Spleen (tissue), 11 donors: Measurements from ENCODE around the gene F8. TPM values are rescaled to one million over a fixed set of nuclear protein-coding genes. Genes with fewer than 3 reads are reported as not detected.

Experiments
- DNase-seq: peaks from one replicate; pipeline ENCODE4 v3.0.0-alpha.2; 2020
- H3K27ac ChIP-seq, 8 donors: fragments of 200-600 bp; sonication (generic) in 7 of 8; 1 replicate in 4 of 8; 2 replicates in 4 of 8; pipeline versions ENCODE4 v1.5.0 to v1.8.0; 2016 to 2021; ENCODE audit warnings: inconsistent platforms in 4 of 8, mild to moderate bottlenecking in 4 of 8, moderate library complexity in 1 of 8
- H3K27me3 ChIP-seq, 7 donors: fragments of 200-600 bp; sonication (generic) in 6 of 7; replicated peaks in 1 of 7; 1 replicate in 4 of 7; 2 replicates in 3 of 7; pipeline versions ENCODE4 v1.5.0 to v1.8.0; 2016 to 2021; ENCODE audit warnings: inconsistent platforms in 3 of 7, mild to moderate bottlenecking in 1 of 7
- H3K36me3 ChIP-seq, 6 donors: fragments of 200-600 bp; sonication (generic) in 5 of 6; 1 replicate in 4 of 6; 2 replicates in 2 of 6; pipeline versions ENCODE4 v1.5.0 to v1.8.0; 2016 to 2021; ENCODE audit warnings: inconsistent platforms in 2 of 6
- H3K4me1 ChIP-seq, 6 donors: fragments of 200-600 bp; sonication (generic) in 5 of 6; 1 replicate in 3 of 6; 2 replicates in 3 of 6; pipeline versions ENCODE4 v1.5.0 to v1.8.0; 2016 to 2021; ENCODE audit warnings: inconsistent platforms in 3 of 6
- H3K4me3 ChIP-seq, 8 donors: fragments of 200-600 bp; sonication (generic) in 7 of 8; 1 replicate in 4 of 8; 2 replicates in 4 of 8; pipeline versions ENCODE4 v1.5.0 to v1.8.0; 2016 to 2021; ENCODE audit warnings: inconsistent platforms in 4 of 8, mild to moderate bottlenecking in 4 of 8, moderate library complexity in 2 of 8
- H3K9me3 ChIP-seq, 8 donors: fragments of 200-600 bp; sonication (generic) in 7 of 8; 1 replicate in 4 of 8; 2 replicates in 4 of 8; pipeline versions ENCODE4 v1.5.0 to v1.8.0; 2016 to 2021; ENCODE audit warnings: inconsistent platforms in 4 of 8
- POLR2A ChIP-seq, 3 donors: fragments of 450-650 bp; IDR thresholded peaks; one replicate each; pipeline ENCODE4 v1.5.1; 2017; ENCODE audit warnings: antibody characterized with exemption in 3 of 3, mild to moderate bottlenecking in 1 of 3
- POLR2AphosphoS5 ChIP-seq, 3 donors: sonication (generic); formaldehyde crosslinking; IDR thresholded peaks; one replicate each; pipeline ENCODE4 v1.5.1; 2017; ENCODE audit warnings: antibody characterized with exemption in 3 of 3
- WGBS, 5 donors: extraction: QIAGEN DNeasy Blood & Tissue Kit in 3 of 5; methylation state at CpG; one replicate each; pipeline versions ENCODE4 v1.1.5 to v1.1.7; 2013 to 2018; 5-methylcytosine and 5-hydroxymethylcytosine counted together
- intact Hi-C: fragments of 100-400 bp; cut with DNase I; formaldehyde crosslinking; loops from one replicate; pipeline ENCODE4 v1.15.0; 2023; ENCODE audit warnings: low total_unique reads
- polyA plus RNA-seq, 3 donors: library from polyadenylated mRNA; stranded (reverse); fragments of 200-250 nt; gene quantifications; one replicate each; pipeline ENCODE4 v1.2.1, GENCODE V29; 2013
- total RNA-seq, 7 donors: library from RNA; depleted of rRNA in 3 of 7; stranded (reverse); fragments of >200 nt in 3 of 7; fragmentation: NEBNext Ultra II Directional in 4 of 7; extraction: Animal tissue kit (Norgen Biotek cat#: 25700) in 4 of 7; gene quantifications; one replicate each; pipeline versions ENCODE4 v1.1.0 to v1.2.1, GENCODE V29; 2016 to 2021
- TF ChIP-seq, protein P1 (sequence below), 11 experiments: fragments of 200-600 bp in 7 of 11; fragments of 450-650 bp in 4 of 11; sonication (generic) in 4 of 11; IDR thresholded peaks in 8 of 11; conservative IDR thresholded peaks in 3 of 11; 1 replicate in 7 of 11; 2 replicates in 4 of 11; pipeline versions ENCODE4 v1.4.0 to v1.8.0; 2016 to 2021; ENCODE audit warnings: antibody characterized with exemption in 11 of 11, inconsistent platforms in 4 of 11, mild to moderate bottlenecking in 1 of 11
- donor health status: healthy with polysubstance abuse.
- donor health status: DM: no; HTN: no; CAD: no; lungs with moderate emphysema.
- donor health status: DM: no; HTN: no; CAD: no.
- donor health status: Bipolar disorder and iron deficiency.
- donor health status: healthy.
- donor health status: DM: no; HTN: no; CAD: no.
- donor health status: DM: yes; HTN: yes; CAD: no.

The F8 gene
- total and polyA plus RNA-seq, 10 donors: 3.4 to 135 (median 67.9) TPM

DNA sequence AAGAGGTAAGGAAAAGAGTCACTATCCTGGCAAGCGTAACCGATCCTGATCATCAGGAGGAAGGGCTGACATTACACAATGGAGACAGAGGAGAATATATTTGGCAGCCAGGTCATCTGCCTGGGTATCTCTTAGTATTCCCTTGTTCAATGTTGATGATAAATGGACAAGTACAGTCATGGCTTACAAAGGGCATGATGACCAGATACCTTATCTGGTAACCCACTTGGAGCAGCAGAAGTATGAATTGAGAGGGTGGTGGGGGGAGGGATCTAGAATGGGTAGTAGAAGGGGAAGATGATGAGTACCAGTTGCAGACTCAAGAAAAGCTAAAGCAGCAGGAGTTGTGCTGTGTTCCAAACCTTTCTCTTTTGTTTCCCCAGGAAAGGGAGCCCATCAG, 17.3 kb downstream of the F8 start:
- 88 to 96% (median 95%) methylated on average over 2 of the region's 2 CpGs for WGBS, 5 donors
- H3K27me3 ChIP-seq: no peaks in the 10 kb centered on the region
- H3K27ac ChIP-seq: peak overlapping the region in 3 of 8 donors; percentile 15 to 48 (median 37)
- TF ChIP-seq POLR2AphosphoS5 (IDR thresholded peaks at IDR 0.05): no peak
- H3K4me1 ChIP-seq: peaks cover 0 to 7% (median 2%) of the 10 kb centered on the region in 6 donors
- no peaks in the 10 kb centered on the region for H3K9me3 ChIP-seq
- intact Hi-C loops: no loop called here
- H3K4me3 ChIP-seq: no peak overlapping the region
- no peaks in the 10 kb centered on the region for H3K36me3 ChIP-seq
- DNase-seq: no peak

DNA sequence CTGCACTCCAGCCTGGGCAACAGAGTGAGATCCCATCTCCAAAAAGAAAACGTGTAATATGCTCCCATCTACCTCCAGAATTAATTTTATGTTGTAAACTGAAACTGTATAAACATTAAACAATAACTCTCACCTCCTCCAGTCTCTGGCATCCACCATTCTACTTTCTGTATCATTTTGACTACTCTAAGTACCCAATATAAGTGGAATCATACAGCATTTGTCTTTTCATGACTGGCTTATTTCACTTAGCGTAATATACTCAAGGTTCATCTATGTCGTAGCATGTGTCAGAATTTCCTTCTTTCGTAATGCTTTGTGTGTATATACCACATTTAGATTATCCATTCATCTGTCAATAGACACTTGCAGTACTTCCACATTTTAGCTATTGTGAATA, 20.6 kb downstream of the F8 start:
- 71 to 89% (median 73%) methylated on average over 4 of the region's 4 CpGs for WGBS, 5 donors
- Histone ChIP-seq H3K27me3 (no peaks in the 10 kb centered on the region), H3K9me3 (no peaks in the 10 kb centered on the region), H3K27ac (no peak overlapping the region), H3K4me1 (no peaks in the 10 kb centered on the region), H3K36me3 (no peaks in the 10 kb centered on the region), H3K4me3 (no peak overlapping the region)
- TF ChIP-seq, protein P1, sequence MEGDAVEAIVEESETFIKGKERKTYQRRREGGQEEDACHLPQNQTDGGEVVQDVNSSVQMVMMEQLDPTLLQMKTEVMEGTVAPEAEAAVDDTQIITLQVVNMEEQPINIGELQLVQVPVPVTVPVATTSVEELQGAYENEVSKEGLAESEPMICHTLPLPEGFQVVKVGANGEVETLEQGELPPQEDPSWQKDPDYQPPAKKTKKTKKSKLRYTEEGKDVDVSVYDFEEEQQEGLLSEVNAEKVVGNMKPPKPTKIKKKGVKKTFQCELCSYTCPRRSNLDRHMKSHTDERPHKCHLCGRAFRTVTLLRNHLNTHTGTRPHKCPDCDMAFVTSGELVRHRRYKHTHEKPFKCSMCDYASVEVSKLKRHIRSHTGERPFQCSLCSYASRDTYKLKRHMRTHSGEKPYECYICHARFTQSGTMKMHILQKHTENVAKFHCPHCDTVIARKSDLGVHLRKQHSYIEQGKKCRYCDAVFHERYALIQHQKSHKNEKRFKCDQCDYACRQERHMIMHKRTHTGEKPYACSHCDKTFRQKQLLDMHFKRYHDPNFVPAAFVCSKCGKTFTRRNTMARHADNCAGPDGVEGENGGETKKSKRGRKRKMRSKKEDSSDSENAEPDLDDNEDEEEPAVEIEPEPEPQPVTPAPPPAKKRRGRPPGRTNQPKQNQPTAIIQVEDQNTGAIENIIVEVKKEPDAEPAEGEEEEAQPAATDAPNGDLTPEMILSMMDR (IDR thresholded peaks at IDR 0.05 in 8 of 11, conservative IDR thresholded peaks at IDR 0.05 in 3 of 11): no peak
- no peak for TF ChIP-seq POLR2A (IDR thresholded peaks at IDR 0.05)
- TF ChIP-seq POLR2AphosphoS5 (IDR thresholded peaks at IDR 0.05): no peak
- DNase-seq: no peak
- intact Hi-C loops: no loop called here

DNA sequence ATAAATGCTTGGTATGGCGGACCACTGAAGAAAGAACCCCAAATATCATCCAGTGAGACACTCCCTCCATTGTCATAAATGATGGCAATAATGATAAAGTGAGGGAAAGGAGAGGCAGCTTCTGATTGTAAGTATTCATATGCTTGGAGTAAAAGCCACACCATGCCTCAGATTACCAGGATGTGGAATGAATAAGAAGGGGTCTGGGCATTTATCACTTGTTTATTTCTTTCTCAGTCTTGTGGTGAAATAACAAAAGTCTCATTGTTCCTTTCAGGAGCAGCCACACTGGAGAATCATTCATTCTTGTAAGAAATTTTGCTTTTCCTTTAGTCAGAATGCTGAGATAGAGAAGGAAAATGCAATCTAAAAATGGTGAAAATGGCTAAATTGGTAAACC, 21.7 kb downstream of the F8 start:
- intact Hi-C loops: no loop called here
- H3K27ac ChIP-seq: no peak overlapping the region
- H3K4me3 ChIP-seq: no peak overlapping the region
- WGBS, 5 donors: 65 to 100% (median 100%) methylated on average over 1 of the region's 1 CpG
- H3K27me3 ChIP-seq: no peaks in the 10 kb centered on the region
- no peaks in the 10 kb centered on the region for H3K4me1 ChIP-seq
- no peak for TF ChIP-seq POLR2A (IDR thresholded peaks at IDR 0.05)
- TF ChIP-seq POLR2AphosphoS5 (IDR thresholded peaks at IDR 0.05): no peak
- TF ChIP-seq, protein P1 (IDR thresholded peaks at IDR 0.05 in 8 of 11, conservative IDR thresholded peaks at IDR 0.05 in 3 of 11): no peak
- DNase-seq: no peak
- no peaks in the 10 kb centered on the region for H3K36me3 ChIP-seq
- no peaks in the 10 kb centered on the region for H3K9me3 ChIP-seq

DNA sequence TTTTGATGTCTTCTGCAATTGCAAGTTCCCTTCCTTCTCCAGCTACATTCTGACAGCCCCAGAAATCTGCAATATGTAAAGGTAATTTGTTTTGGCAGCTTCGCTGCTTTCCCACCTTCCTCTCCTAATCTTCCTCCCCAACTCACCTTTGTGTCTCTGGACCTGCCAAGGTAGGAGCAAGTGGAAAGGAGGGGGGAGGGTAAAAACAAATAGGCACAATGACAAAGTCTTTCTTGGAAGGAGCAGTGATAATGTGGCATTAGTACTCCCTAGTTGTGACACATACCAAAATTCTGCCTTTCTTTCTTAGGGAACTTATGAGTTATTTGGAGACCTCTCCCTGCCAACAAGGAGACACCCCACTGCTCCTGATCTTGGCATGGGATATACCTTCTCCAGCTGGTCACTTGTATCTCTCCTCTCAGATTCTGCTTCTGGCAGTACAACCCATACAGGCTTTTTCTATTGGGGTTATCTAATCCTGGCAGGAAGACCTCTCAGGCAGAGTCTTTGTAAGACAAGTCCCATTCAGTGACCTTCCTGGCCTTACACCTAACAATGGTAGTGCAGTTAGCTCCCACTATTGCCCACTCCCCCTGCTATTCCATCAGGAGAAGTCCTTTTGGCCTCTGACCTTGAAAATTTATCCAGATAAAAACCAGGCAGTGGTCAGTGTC, 24.2 kb downstream of the F8 start:
- no peak for DNase-seq
- no peak for TF ChIP-seq POLR2A (IDR thresholded peaks at IDR 0.05)
- TF ChIP-seq POLR2AphosphoS5 (IDR thresholded peaks at IDR 0.05): no peak
- TF ChIP-seq, protein P1 (IDR thresholded peaks at IDR 0.05 in 8 of 11, conservative IDR thresholded peaks at IDR 0.05 in 3 of 11): no peak
- Histone ChIP-seq H3K27ac (no peak overlapping the region), H3K27me3 (no peaks in the 10 kb centered on the region), H3K4me3 (no peak overlapping the region), H3K9me3 (no peaks in the 10 kb centered on the region), H3K4me1 (no peaks in the 10 kb centered on the region), H3K36me3 (no peaks in the 10 kb centered on the region)
- WGBS, 5 donors: 55 to 100% (median 85%) methylated on average over 1 of the region's 1 CpG
- intact Hi-C loops: no loop called here
